GM10248 (cell line): Measurements from ENCODE around the gene FAM114A1.

Experiments
- CTCF ChIA-PET: fragments of 300-600 bp; sonication (Branson Sonifier 250); formaldehyde crosslinking; extraction: SDS; loops from one replicate; lab custom pipeline; 2021; ENCODE audit warnings: antibody characterized with exemption; lab: Yijun Ruan, JAX
- POLR2A ChIA-PET: fragments of 350-650 bp; sonication (Branson Sonifier 250); formaldehyde crosslinking; extraction: SDS; loops from one replicate; lab custom pipeline; 2020; ENCODE audit warnings: antibody characterized with exemption; lab: Yijun Ruan, JAX
- DNase-seq: peaks from one replicate; pipeline ENCODE4 v3.0.0; 2012; ENCODE audit errors: extremely low spot score
- TF ChIP-seq, protein P1 (sequence below): IDR thresholded peaks from 2 replicates; pipeline ENCODE4 v1.5.1; 2012; ENCODE audit warnings: mild to moderate bottlenecking, low read depth; ENCODE audit errors: extremely low read depth, missing control alignments, control extremely low read depth

The FAM114A1 gene

GRCh38 chr4:38834570-38834969 is 33.0 kb upstream of the FAM114A1 start:
- CTCF ChIA-PET: interaction anchor here (0.9 to 1.2 kb wide), 3 partner anchors 13 to 53 kb away, joined by 3 to 5 read pairs (median 3); no protein-coding TSS in a partner anchor
- TF ChIP-seq, protein P1, sequence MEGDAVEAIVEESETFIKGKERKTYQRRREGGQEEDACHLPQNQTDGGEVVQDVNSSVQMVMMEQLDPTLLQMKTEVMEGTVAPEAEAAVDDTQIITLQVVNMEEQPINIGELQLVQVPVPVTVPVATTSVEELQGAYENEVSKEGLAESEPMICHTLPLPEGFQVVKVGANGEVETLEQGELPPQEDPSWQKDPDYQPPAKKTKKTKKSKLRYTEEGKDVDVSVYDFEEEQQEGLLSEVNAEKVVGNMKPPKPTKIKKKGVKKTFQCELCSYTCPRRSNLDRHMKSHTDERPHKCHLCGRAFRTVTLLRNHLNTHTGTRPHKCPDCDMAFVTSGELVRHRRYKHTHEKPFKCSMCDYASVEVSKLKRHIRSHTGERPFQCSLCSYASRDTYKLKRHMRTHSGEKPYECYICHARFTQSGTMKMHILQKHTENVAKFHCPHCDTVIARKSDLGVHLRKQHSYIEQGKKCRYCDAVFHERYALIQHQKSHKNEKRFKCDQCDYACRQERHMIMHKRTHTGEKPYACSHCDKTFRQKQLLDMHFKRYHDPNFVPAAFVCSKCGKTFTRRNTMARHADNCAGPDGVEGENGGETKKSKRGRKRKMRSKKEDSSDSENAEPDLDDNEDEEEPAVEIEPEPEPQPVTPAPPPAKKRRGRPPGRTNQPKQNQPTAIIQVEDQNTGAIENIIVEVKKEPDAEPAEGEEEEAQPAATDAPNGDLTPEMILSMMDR: no peak
- POLR2A ChIA-PET: no interaction called here
- no peak for DNase-seq

DNA sequence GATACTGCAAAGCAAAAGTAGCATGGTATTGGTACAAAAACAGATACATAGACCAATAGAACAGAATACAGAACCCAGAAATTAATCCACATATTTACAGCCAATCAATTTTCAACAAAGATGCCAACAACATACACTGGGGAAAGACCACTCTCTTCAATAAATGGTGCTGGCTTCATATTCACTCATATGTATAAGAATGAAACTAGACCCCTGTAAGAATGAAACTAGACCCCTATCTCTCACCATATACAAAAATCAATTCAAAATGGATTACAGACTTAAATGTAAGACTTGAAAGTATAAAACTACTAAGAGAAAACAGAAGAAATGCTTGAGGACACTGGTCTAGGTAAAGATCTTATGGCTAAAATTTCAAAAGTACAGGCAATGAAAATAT is 30.3 kb upstream of the FAM114A1 start:
- CTCF ChIA-PET: no interaction called here
- TF ChIP-seq, protein P1: no peak
- POLR2A ChIA-PET: no interaction called here
- DNase-seq: no peak

- ChIA-PET POLR2A (no interaction called here), CTCF (interaction anchor here (1.2 kb wide), 1 partner anchor 79 kb away, joined by 4 read pairs; no protein-coding TSS in a partner anchor)
- DNase-seq: no peak
- TF ChIP-seq, protein P1: no peak
Observed at GRCh38 chr4:38837849-38838248, 29.8 kb upstream of the FAM114A1 start.

DNA sequence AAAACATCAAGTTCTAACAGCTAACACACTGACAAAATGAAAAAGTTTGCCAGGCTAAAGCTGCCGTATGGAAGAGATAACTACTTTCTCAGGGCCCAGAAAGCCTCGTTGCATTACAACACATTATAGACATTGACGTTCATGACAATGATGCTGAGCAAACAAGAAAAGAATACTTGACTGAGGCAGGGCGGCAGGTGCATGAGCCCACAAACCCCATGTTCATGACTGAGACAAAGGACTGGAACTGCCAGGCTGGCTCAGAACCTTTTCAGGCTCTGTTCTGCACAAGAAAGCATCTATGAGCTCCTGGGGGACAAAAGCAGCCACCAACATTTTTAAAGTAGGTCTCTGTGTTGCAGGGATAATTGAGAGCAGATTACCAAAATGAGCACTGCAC is 24.6 kb upstream of the FAM114A1 start:
- TF ChIP-seq, protein P1: no peak
- ChIA-PET POLR2A (no interaction called here), CTCF (interaction anchor here (1.0 to 2.6 kb wide), 3 partner anchors 13 to 60 kb away, joined by 3 to 9 read pairs (median 6); partner anchors contain the start of gene TLR10)
- no peak for DNase-seq

DNA sequence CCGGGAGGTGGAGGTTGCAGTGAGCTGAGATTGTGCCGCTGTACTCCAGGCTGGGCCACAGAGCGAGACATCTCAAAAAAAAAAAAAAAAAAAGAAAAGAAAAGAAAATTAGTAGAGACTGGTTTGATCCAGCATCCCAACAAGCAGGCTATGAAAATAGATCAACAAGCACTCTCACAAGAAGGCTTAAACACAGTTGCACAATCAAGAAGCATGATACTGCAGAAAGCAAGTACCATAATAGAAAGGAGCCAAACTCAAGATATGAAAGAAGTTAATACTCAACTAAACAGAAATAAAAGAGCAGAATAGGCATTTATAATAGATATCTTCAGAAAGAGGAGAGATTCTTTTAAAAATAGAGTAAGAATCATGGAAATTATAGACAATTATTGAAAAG is 21.6 kb upstream of the FAM114A1 start:
- ChIA-PET CTCF (interaction anchor here (0.8 to 1.6 kb wide), 5 partner anchors 10 to 63 kb away, joined by 3 to 5 read pairs (median 5); partner anchors contain the start of gene TLR10), POLR2A (no interaction called here)
- no peak for DNase-seq
- TF ChIP-seq, protein P1: no peak

GRCh38 chr4:38855466-38855865 is 12.1 kb upstream of the FAM114A1 start:
- TF ChIP-seq, protein P1: no peak
- DNase-seq: no peak
- CTCF ChIA-PET: interaction anchor here (0.7 to 3.8 kb wide), 24 partner anchors 9 to 786 kb away, joined by 3 to 65 read pairs (median 4); partner anchors contain the start of genes FAM114A1, TLR1, TLR10 and WDR19
- POLR2A ChIA-PET: interaction anchor here (0.6 to 0.8 kb wide), 3 partner anchors 34 to 133 kb away, joined by 3 read pairs; no protein-coding TSS in a partner anchor
